ENCODE measurements around the gene RNF113B. TPM values are rescaled to one million over a fixed set of nuclear protein-coding genes. Genes with fewer than 3 reads are reported as not detected.

The RNF113B gene
- polyA plus RNA-seq, 1 donor (not counting 4 experiments of a cell fraction or from before 2014, with no cell fraction given): not detected

GRCh38 chr13:98222081-98222554 lies 45.0 kb upstream of the RNF113B start:
- H3K4me1 ChIP-seq (ENCODE audit: control insufficient read depth, extremely low read depth, insufficient read depth, low read length): no peaks in the 10 kb centered on the region
- no peak overlapping the region for H3K4me3 ChIP-seq (ENCODE audit: control insufficient read depth in 2 of 3, extremely low read depth in 1 of 3, insufficient read depth in 2 of 3, low read depth in 1 of 3, low read length in 3 of 3)
- H2AFZ ChIP-seq (ENCODE audit: control insufficient read depth, low read length): no peak overlapping the region
- H3K9ac ChIP-seq (ENCODE audit: control insufficient read depth, extremely low read depth, insufficient read depth, low read length): no peak overlapping the region
- H3K9me1 ChIP-seq (ENCODE audit: control insufficient read depth, extremely low read depth, insufficient read depth, low read length): no peaks in the 10 kb centered on the region
- dilution Hi-C loops (cut with MboI; ENCODE audit: extremely low pct_ligation_motif_present, low sequenced_read_pairs): no loop called here
- no peak for TF ChIP-seq EZH2 (IDR thresholded peaks at IDR 0.05; ENCODE audit: low read length)
- TF ChIP-seq CTCF (optimal IDR thresholded peaks at IDR 0.05 in 1 of 3, IDR thresholded peaks at IDR 0.05 in 1 of 3, conservative IDR thresholded peaks at IDR 0.05 in 1 of 3; ENCODE audit: extremely low read depth in 1 of 3, insufficient read depth in 2 of 3, low read length in 3 of 3): no peak
- no peak overlapping the region for H3K4me2 ChIP-seq (ENCODE audit: control insufficient read depth, extremely low read depth, insufficient read depth, low read depth, low read length)
- H3K9me3 ChIP-seq (ENCODE audit: control insufficient read depth, low read depth, low read length): no peaks in the 10 kb centered on the region
- no peaks in the 10 kb centered on the region for H3K79me2 ChIP-seq (ENCODE audit: control insufficient read depth, insufficient read depth, low read length)
- FAIRE-seq: no peak
- no peaks in the 10 kb centered on the region for H3K36me3 ChIP-seq (ENCODE audit: control insufficient read depth in 2 of 2, extremely low read depth in 1 of 2, insufficient read depth in 2 of 2, low read length in 2 of 2)
- no peaks in the 10 kb centered on the region for H3K27me3 ChIP-seq (ENCODE audit: control insufficient read depth, extremely low read depth, insufficient read depth, low read length)
- DNase-seq (ENCODE audit: low read depth, low spot score): no peak
- no peak overlapping the region for H3K27ac ChIP-seq (ENCODE audit: control insufficient read depth, insufficient read depth, low read length)
- no peaks in the 10 kb centered on the region for H4K20me1 ChIP-seq (ENCODE audit: control insufficient read depth, extremely low read depth, insufficient read depth, low read length)

GRCh38 chr13:98221234-98221633 lies 44.2 kb upstream of the RNF113B start:
- DNase-seq (ENCODE audit: low read depth, low spot score) (no peak), FAIRE-seq (no peak)
- no peak overlapping the region for H3K27ac ChIP-seq (ENCODE audit: control insufficient read depth, insufficient read depth, low read length)
- H2AFZ ChIP-seq (ENCODE audit: control insufficient read depth, low read length): no peak overlapping the region
- H3K9me3 ChIP-seq (ENCODE audit: control insufficient read depth, low read depth, low read length): no peaks in the 10 kb centered on the region
- H3K9me1 ChIP-seq (ENCODE audit: control insufficient read depth, extremely low read depth, insufficient read depth, low read length): no peaks in the 10 kb centered on the region
- no peaks in the 10 kb centered on the region for H3K4me1 ChIP-seq (ENCODE audit: control insufficient read depth, extremely low read depth, insufficient read depth, low read length)
- dilution Hi-C loops (cut with MboI; ENCODE audit: extremely low pct_ligation_motif_present, low sequenced_read_pairs): no loop called here
- no peaks in the 10 kb centered on the region for H4K20me1 ChIP-seq (ENCODE audit: control insufficient read depth, extremely low read depth, insufficient read depth, low read length)
- no peak overlapping the region for H3K4me2 ChIP-seq (ENCODE audit: control insufficient read depth, extremely low read depth, insufficient read depth, low read depth, low read length)
- TF ChIP-seq EZH2 (IDR thresholded peaks at IDR 0.05; ENCODE audit: low read length) (no peak), CTCF (optimal IDR thresholded peaks at IDR 0.05 in 1 of 3, IDR thresholded peaks at IDR 0.05 in 1 of 3, conservative IDR thresholded peaks at IDR 0.05 in 1 of 3; ENCODE audit: extremely low read depth in 1 of 3, insufficient read depth in 2 of 3, low read length in 3 of 3) (no peak)
- H3K27me3 ChIP-seq (ENCODE audit: control insufficient read depth, extremely low read depth, insufficient read depth, low read length): no peaks in the 10 kb centered on the region
- H3K9ac ChIP-seq (ENCODE audit: control insufficient read depth, extremely low read depth, insufficient read depth, low read length): no peak overlapping the region
- H3K79me2 ChIP-seq (ENCODE audit: control insufficient read depth, insufficient read depth, low read length): no peaks in the 10 kb centered on the region
- H3K36me3 ChIP-seq (ENCODE audit: control insufficient read depth in 2 of 2, extremely low read depth in 1 of 2, insufficient read depth in 2 of 2, low read length in 2 of 2): no peaks in the 10 kb centered on the region
- no peak overlapping the region for H3K4me3 ChIP-seq (ENCODE audit: control insufficient read depth in 2 of 3, extremely low read depth in 1 of 3, insufficient read depth in 2 of 3, low read depth in 1 of 3, low read length in 3 of 3)

All from keratinocyte (primary cell).